ENCODE data around the gene BRD1.

BRD1 gene

GRCh38 chr22:49753276-49753890 lies 74.3 kb downstream of the BRD1 start:
- no peak overlapping the region for H3K4me3 ChIP-seq (ENCODE audit: low read length)
- no peak for DNase-seq (ENCODE audit: low read depth)
- TF ChIP-seq CTCF (conservative IDR thresholded peaks at IDR 0.05; ENCODE audit: low read depth, low read length): no peak

GRCh38 chr22:49752598-49753091 lies 75.0 kb downstream of the BRD1 start:
- no peak for TF ChIP-seq CTCF (conservative IDR thresholded peaks at IDR 0.05; ENCODE audit: low read depth, low read length)
- no peak overlapping the region for H3K4me3 ChIP-seq (ENCODE audit: low read length)
- no peak for DNase-seq (ENCODE audit: low read depth)

- H3K4me3 ChIP-seq (ENCODE audit: low read length): no peak overlapping the region
- TF ChIP-seq CTCF (conservative IDR thresholded peaks at IDR 0.05; ENCODE audit: low read depth, low read length): no peak
- no peak for DNase-seq (ENCODE audit: low read depth)
Measured at GRCh38 chr22:49751966-49752597, 75.6 kb downstream of the BRD1 start.

DNA sequence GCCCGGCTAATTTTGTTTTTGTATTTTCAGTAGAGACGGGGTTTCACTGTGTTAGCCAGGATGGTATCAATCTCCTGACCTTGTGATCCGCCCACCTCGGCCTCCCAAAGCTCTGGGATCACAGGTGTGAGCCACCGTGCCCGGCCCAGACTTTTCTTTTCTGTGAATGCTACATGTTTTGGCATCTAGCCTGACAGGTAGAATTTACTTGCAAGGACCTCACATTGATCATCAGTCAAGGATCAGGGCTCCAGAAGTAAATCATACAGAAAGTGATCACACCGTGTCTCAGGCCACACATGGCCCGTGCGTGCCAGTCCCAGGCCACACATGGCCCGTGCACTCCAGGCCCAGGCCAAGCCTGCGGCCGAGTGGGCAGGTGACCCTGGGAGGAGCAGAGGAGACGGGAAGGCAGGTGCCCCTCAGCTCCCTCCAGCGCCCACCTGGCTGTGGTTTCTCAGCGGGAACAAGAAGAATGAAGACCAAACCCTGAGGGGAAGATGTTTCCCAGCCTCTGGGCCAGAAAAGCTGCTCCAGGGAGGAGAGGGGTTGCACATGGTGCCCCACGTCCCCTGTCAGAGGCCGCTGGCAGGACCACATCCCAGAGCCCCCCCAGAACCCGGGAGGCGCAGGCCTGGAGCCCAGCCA lies 76.2 kb downstream of the BRD1 start:
- no peak for DNase-seq (ENCODE audit: low read depth)
- no peak overlapping the region for H3K4me3 ChIP-seq (ENCODE audit: low read length)
- no peak for TF ChIP-seq CTCF (conservative IDR thresholded peaks at IDR 0.05; ENCODE audit: low read depth, low read length)

DNA sequence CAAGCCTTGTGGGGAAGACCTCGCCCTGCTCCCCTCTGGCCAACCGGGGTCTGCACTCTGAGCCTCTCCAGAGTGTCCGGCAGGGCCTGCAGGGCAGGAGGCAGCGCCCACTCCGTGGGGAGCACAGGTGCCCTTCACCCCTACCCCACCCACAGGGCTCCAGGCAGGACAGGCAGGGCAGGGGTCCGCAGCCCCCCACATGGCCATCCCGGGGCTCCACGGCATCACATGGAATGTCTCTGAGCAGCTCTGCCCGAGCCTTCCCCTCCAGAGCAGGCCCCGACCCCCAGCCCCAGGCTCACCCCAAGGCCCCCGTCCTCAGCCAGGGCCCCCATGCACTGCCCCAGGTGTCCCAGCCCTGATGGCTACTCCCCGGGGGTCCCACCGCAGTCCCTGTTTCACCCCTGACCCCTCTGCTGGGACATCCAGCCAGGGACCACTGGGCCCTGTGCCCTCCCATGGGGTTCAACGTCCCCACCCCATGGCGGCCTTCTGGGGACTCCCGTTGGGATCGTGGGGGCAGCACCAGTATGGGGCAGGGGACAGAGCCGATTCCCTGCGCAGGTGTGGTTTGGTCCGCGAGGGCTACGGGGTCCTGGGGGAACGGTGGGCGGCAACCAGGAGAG lies 77.7 kb downstream of the BRD1 start:
- DNase-seq (ENCODE audit: low read depth): no peak
- TF ChIP-seq CTCF (conservative IDR thresholded peaks at IDR 0.05; ENCODE audit: low read depth, low read length): no peak

DNA sequence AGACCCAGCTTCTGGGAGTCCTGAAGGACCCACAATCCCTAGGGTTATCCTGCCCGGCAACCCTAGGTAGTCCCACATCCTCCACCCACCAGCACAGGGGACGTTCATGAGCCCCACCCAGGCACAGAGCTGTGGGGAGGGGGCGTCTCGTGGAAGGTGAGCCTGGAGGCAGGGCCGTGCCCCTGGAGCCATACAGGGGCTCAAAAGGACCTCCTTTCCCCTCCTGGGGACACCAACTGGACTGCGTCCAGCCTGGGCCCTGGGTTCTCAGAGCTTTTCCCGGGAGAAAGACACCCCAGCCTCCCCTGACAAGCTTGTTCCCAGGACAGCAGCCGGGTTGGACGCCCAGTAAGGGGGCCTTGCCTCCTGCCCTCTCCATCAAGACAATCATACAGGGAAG lies 78.4 kb downstream of the BRD1 start:
- no peak overlapping the region for H3K4me3 ChIP-seq (ENCODE audit: low read length)
- TF ChIP-seq CTCF (conservative IDR thresholded peaks at IDR 0.05; ENCODE audit: low read depth, low read length): no peak
- DNase-seq (ENCODE audit: low read depth): no peak

More for the DNA sequence above, 77.7 kb downstream of the BRD1 start:
- H3K4me3 ChIP-seq (ENCODE audit: low read length): no peak overlapping the region

All from retinal pigment epithelial cell (primary cell).